ENCODE results near the gene OR52N5.

Gene OR52N5

DNA sequence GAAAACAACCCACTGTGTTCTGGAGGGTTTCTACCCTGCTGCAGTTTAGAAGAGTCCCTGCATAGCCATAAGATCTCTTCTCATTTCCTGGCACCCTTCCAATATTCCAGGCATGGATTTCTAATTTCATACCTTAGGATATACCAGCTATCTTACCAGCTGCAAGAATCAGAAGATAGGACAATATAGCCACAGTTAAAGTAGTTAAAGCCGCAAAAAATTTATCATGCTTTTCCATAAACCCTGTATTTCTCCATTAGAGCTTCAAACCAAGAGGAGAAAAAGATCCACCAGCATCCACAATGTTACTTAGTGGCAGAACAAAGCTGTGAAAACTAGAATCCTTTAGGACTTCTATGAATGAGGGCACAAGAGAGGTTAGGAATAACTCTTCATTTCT, 55.5 kb downstream of the OR52N5 start:
- no peak for DNase-seq
- in situ Hi-C loops (cut with MboI; ENCODE audit: low pct_unique_long_range_greater_than_20kb, low sequenced_read_pairs), result no loop called here

DNA sequence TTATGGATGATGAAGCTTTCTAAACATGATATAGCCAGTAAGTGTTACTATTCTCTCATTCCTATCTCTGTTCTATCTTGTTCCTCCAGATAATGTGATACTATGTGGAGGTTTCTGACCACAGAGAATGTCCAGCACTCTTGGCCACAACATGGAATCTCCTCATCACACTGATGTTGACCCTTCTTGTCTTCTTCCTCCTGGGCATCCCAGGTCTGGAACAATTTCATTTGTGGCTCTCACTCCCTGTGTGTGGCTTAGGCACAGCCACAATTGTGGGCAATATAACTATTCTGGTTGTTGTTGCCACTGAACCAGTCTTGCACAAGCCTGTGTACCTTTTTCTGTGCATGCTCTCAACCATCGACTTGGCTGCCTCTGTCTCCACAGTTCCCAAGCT, 56.8 kb downstream of the OR52N5 start:
- in situ Hi-C loops (cut with MboI; ENCODE audit: low pct_unique_long_range_greater_than_20kb, low sequenced_read_pairs), result no loop called here
- no peak for DNase-seq

All from KBM-7 (cell line).